ENCODE data around the gene TMEM273. TPM values are rescaled to one million over a fixed set of nuclear protein-coding genes. Genes with fewer than 3 reads are reported as not detected.

The TMEM273 gene
- total RNA-seq, 1 donor from 2014 or later = 1.4 TPM

GRCh38 chr10:49176310-49177268, 11.6 kb downstream of the TMEM273 start:
- DNase-seq (ENCODE audit: low spot score) = no peak

GRCh38 chr10:49175587-49176309, 12.4 kb downstream of the TMEM273 start:
- DNase-seq (ENCODE audit: low spot score) = no peak

GRCh38 chr10:49174926-49175500, 13.2 kb downstream of the TMEM273 start:
- DNase-seq (ENCODE audit: low spot score) = no peak

- DNase-seq (ENCODE audit: low spot score) = no peak
Observed at GRCh38 chr10:49174261-49174925, 13.8 kb downstream of the TMEM273 start.

- DNase-seq (ENCODE audit: low spot score) = no peak
Observed at GRCh38 chr10:49173853-49174252, 14.3 kb downstream of the TMEM273 start.

GRCh38 chr10:49173201-49173772, 14.9 kb downstream of the TMEM273 start:
- no peak for DNase-seq (ENCODE audit: low spot score)

- no peak for DNase-seq (ENCODE audit: low spot score)
Observed at GRCh38 chr10:49172777-49173132, 15.4 kb downstream of the TMEM273 start.

- DNase-seq (ENCODE audit: low spot score) = no peak
Observed at GRCh38 chr10:49172061-49172776, 16.0 kb downstream of the TMEM273 start.

GRCh38 chr10:49171326-49172060, 16.7 kb downstream of the TMEM273 start:
- no peak for DNase-seq (ENCODE audit: low spot score)

- no peak for DNase-seq (ENCODE audit: low spot score)
Observed at GRCh38 chr10:49170632-49171325, 17.4 kb downstream of the TMEM273 start.

GRCh38 chr10:49169776-49170175, 18.4 kb downstream of the TMEM273 start:
- no peak for DNase-seq (ENCODE audit: low spot score)

GRCh38 chr10:49168831-49169500, 19.2 kb downstream of the TMEM273 start:
- DNase-seq (ENCODE audit: low spot score) = no peak

GRCh38 chr10:49168171-49168540, 20.0 kb downstream of the TMEM273 start:
- DNase-seq (ENCODE audit: low spot score) = no peak

GRCh38 chr10:49167425-49168170, 20.6 kb downstream of the TMEM273 start:
- no peak for DNase-seq (ENCODE audit: low spot score)

- no peak for DNase-seq (ENCODE audit: low spot score)
Observed at GRCh38 chr10:49166484-49167400, 21.4 kb downstream of the TMEM273 start.

- no peak for DNase-seq (ENCODE audit: low spot score)
Observed at GRCh38 chr10:49165821-49166483, 22.2 kb downstream of the TMEM273 start.

- no peak for DNase-seq (ENCODE audit: low spot score)
Observed at GRCh38 chr10:49165259-49165658, 22.9 kb downstream of the TMEM273 start.
